Suppressor macrophage treated with lipopolysaccharide for 4 hours (primary cell): Measurements from ENCODE around the gene ACADL.

ENCODE experiments used
- DNase-seq: peaks from one replicate; pipeline ENCODE4 v3.0.0-alpha.2; 2020

Gene ACADL

DNA sequence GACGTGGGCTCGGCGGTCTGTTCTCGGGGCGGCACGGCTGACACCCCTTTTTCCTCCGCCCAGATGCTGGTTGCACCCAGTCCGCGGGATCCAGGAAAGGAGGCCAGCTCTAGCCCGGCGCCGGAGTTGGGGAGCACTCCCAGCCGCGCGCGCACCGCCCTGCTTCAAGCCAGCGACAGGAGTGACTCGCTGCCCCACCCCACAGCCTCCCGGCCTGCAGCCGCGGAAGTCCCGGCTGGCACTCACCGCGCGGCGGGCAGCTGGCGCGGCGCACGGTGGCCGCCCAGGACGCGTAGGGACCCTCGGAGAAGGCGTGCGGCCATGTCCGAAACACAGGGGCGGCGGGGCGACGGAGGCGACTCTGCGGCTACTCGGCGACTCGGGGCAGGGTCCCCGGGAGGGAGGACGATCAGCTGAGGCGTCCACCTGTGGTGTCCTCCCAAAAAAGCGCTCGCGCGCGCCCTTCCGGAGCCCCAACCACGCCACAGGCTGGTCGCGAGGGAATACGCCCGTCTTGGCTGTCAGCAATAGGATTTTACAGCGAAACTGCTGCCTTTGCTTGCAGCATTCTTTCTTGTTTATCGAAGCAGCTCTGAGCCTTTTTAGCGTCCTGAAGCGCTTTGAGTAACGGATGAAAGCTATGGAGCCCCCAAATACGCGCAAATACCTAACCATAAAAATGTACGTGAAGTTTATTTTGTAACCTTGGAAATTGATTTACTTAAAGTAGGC, at the start of gene ACADL:
ACADL (minus strand) TSS at position 507 of the 732 bp plus-strand sequence; CDS start at position 323, 184 bp downstream.
- DNase-seq: peak; percentile 9

DNA sequence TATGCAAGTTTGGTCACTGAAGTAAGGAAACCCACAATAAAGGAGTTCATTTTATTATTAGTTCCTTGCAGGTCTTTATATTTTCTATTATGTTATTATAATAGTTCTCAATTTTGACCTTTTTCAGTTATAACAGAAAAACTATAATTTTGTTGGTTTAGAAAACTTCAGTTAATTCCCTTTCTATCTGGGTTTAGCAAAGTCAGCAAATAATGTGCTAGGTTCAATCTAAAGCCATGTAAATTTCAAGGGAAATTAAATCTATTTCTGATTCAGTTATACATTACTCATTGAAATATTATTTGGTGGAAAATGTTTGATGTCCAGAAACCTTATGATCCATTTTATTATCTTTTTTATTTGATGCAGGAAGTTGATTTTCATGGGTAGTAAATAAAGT, 46.1 kb upstream of the ACADL start:
- no peak for DNase-seq

DNA sequence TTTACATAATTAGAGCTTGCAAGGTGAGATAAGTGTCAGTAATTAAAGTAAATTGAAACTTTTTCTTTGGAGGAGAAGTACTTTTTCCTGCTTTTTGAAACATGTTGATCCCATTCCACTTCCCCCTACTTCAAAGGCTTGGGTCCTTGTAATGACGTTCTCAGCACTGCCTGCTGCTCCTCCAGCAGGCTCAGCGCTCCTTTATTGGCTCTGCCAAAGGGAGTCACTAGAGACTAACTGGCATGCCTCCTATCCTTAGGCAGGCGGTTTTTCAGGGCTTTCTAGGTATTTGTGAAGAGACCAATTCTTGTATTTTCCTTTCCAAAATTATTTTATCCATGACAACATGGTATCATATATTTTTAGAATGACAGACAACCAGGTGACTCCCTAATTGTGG, 43.9 kb upstream of the ACADL start:
- no peak for DNase-seq

GRCh38 chr2:210268281-210268680, 43.0 kb upstream of the ACADL start:
- DNase-seq: peak; percentile 3

- no peak for DNase-seq
These were observed 42.5 kb upstream of the ACADL start for GRCh38 chr2:210267698-210268097.

- DNase-seq: no peak
These were observed 39.0 kb upstream of the ACADL start for GRCh38 chr2:210264282-210264681.

- DNase-seq: no peak
These were observed 38.6 kb upstream of the ACADL start for GRCh38 chr2:210263841-210264240.

DNA sequence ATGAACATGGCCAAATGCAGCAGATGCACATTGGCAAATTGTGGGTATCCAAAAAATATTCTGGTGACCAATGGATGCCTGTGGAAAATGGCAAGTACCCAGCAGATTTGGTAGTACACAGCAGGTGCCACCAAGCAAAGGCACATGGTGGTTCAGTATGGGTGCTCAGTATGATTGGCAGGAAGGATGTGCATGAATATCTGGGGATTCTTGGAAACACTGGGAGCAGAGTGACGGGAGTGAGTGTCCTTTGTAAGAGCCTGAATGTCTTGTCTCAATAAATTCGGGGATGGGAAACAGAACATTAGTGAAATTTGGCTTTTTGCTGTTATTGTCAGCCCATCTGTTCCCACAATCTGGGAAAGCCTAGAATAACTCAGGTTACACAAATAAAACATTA, 36.8 kb upstream of the ACADL start:
- no peak for DNase-seq

DNA sequence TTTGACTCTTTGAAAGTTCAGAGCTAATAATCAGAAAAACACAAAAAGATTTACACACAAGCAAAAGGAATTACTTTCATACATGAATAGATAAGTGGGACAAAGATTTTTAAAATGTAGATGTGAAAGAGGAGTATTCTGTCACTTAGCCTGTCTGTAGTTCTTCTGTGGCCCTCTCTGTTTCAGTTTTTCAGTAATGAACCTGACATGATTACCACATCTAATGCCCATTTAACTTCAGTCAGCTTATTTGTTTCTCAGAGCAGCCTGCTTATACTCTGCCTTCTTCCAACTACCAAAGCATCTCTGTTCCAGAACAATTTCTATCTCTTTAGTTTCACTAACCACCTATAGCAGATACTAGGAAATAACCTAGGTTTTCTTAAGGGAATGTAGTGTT, 34.4 kb upstream of the ACADL start:
- DNase-seq: no peak

- no peak for DNase-seq
These were observed 27.7 kb upstream of the ACADL start for GRCh38 chr2:210252699-210253606.

GRCh38 chr2:210250622-210251021, 25.4 kb upstream of the ACADL start:
- no peak for DNase-seq

- DNase-seq: no peak
These were observed 8.2 kb upstream of the ACADL start for GRCh38 chr2:210233487-210233886.

DNA sequence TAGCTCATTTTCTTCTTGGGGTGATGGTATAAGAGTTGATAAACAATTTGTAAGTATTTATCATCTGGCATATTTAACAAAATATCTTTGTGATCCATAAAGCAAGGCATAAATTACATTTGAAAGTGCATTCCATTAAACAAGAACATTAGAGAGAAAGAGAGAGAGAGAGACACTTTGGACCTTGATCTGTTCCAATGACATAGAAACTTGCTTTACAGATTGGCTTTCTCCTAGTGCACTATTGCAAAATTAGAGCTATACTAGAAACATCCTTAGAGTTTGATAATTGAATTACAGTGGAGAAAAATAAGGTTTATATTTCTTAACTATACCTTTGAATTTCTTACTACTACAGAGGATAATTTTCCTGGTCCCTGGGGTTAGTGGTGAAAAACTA, 5.7 kb upstream of the ACADL start:
- DNase-seq: no peak

DNA sequence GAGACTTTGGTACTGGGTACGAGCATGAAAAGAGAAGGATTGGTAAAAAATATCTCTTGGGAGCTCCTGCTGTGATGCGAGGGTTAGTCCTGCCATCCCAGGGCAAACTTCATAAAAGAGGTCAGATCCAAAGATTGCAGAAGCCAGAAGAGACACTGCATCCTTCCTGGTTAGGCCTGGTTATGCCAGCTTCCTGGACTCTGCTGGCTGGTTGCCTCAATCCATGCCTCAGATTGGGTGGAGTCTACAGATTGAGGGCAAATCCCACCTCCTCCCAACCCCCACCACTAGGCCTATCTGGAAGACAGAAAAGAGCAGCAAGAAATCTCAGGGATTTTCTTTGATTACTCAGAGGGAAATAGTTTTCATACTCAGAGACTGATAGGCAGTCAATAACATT, 5.3 kb upstream of the ACADL start:
- DNase-seq: no peak

DNA sequence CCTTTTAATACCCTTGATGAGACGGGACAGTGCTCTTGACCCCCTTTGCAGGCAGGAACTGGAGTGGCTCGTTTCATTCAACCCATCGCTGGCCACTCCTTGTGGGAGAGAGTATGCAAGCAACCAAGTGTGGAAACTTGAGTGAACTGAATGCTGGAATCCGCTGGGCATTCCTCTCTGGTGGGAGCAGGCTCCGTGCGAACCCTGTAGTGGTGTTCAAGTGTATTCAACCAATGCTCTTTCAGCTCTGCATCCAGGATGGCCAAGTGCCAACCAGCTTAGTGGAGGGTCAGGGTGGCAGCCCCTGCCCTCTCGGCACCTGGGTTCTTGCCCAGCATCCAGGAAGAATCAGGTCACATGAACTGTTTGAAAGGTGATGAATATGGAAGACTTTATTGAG, 3.3 kb upstream of the ACADL start:
- DNase-seq: no peak

DNA sequence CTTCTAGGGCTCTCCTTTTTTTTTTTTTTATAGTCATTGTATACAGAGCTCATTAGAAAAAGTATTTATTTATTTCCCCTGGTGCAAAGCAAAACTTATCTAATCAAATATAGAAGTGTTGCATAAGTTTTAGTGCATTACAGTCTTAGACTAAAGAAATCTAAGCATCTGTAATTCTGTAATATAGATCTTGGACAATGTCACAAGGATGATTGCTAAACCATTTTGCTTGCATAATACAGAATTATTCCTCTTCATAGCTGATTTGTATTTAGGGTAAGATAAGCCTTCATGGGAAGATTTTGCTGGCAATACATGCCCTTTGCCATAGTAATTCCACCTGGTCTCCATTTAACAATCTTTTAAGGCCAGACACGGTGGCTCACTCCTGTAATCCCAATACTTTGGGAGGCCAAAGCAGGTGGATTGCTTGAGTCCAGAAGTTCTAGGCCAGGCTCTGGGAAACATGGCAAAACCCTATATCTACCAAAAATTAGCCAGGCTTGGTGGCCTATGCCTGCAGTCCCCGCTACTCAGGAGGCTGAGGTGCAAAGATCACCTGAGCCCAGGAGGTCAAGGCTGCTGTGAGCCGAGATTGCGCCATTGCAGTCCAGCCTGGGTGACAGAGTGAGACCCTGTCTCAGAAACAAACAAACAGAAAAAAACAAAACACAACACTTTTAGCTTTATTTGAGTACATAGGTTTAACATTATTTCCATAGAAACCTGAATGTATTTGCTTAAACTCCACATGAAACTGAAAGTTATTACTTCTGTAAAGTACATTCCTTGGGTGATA, 2.2 kb upstream of the ACADL start:
- DNase-seq: no peak

DNA sequence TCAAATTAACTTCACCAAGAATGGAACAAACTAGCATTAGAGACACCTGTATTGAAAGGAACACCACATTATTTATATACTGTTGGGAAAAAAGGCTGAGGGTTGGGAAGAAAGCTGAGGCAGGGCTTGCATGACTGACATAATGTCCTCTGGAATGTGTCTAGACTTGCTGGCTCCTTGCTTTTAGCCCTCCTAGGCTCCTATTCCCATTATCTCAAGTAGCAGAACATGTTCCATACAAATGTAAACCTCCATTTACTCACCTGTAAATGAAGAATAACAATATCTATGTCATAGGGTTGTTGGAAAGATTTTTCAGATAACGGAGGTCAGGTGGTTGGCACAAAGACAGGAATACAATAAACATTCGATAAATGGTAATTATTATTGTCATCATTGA, 976 bp upstream of the ACADL start:
- DNase-seq: no peak

- DNase-seq: no peak
These were observed 681 bp downstream of the ACADL start for GRCh38 chr2:210224591-210224940.

- no peak for DNase-seq
These were observed 10.1 kb downstream of the ACADL start for GRCh38 chr2:210215120-210215519.

GRCh38 chr2:210210185-210210584, 15.1 kb downstream of the ACADL start:
- no peak for DNase-seq

GRCh38 chr2:210207929-210208328, 17.3 kb downstream of the ACADL start:
- DNase-seq: no peak

DNA sequence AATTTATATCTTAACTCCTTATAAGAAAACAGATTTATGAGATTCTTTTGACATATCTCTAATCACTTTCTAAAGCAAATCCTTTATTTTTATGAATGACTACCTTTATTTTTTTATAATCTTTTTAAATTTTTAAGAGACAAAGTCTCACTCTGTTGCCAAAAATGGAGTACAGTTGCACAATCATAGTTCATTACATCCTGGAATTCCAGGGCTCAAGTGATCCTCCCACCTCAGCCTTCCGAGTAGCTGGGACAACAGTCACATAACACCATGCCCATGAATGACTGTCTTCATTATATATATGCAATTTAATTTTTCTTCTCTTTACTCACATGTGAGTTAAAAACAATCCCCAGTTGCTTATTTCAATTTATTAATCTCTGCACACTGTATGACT, 21.7 kb downstream of the ACADL start:
- no peak for DNase-seq

DNA sequence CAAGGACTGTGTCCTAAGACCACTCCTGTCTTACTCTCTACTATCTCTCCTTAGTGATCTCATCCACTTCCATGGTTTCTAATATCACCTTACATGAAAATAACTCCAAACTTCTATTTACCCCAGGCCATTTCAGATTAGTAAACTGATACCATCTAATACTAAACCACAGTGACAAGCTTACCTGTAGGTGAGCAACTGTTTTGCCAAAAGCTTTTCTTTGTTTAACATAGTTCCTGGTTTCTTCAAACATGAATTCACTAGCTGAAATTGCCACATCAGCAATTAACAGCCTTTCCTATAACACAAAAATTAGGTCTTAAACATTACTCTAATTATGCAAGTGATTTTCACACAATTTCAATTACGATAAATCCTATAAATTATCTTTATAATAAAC, 22.1 kb downstream of the ACADL start:
- no peak for DNase-seq

DNA sequence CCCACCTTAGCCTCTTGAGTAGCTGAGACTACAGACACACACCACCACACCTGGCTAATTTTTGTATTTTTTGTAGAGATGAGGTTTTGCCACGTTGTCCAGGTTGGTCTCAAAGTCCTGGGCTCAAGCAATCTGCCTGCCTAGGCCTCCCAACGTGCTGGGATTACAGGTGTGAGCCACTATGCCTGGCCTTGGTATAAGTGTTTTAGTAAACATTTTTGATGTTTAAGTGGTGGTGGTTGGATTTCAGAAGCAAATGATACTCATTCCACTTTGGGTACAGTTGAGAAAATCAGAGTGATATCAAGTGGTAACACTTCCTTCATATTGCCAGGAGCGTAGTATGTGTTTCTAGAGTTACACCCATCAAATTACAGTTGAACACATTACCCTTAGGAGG, 25.4 kb downstream of the ACADL start:
- DNase-seq: no peak
